B cell (primary cell): Measurements from ENCODE around the gene RNASE13. TPM values are rescaled to one million over a fixed set of nuclear protein-coding genes. Genes with fewer than 3 reads are reported as not detected.

Experiments
- ATAC-seq: fragments of 200-7000 bp; cut with Tn5 transposase; one replicate; pipeline ENCODE4 v1.10.0; 2021; ENCODE audit warnings: low read depth, mild to moderate bottlenecking, moderate number of reproducible peaks, moderate library complexity
- CTCF ChIA-PET: fragments of 350-600 bp; sonication (Branson Sonifier 250); formaldehyde crosslinking; loops from one replicate; lab custom pipeline; 2021; ENCODE audit warnings: antibody characterized with exemption, inconsistent platforms; lab: Charles Lee
- POLR2A ChIA-PET: fragments of 350-600 bp; sonication (Branson Sonifier 250); formaldehyde crosslinking; loops from one replicate; lab custom pipeline; 2021; ENCODE audit warnings: antibody characterized with exemption; lab: Charles Lee
- DNase-seq: peaks from one replicate; pipeline ENCODE4 v3.0.0; 2013
- H2AFZ ChIP-seq: 2 replicates; pipeline ENCODE4 v1.6.1; 2012; ENCODE audit warnings: mild to moderate bottlenecking, low read depth, low read length; ENCODE audit not compliant: insufficient read depth, poor library complexity, severe bottlenecking
- H3K27ac ChIP-seq, 2 donors: 1 replicate in 1 of 2; 2 replicates in 1 of 2; pipeline ENCODE4 v1.5.1; 2012 to 2013; ENCODE audit warnings: low read length in 2 of 2, mild to moderate bottlenecking in 2 of 2, moderate library complexity in 1 of 2
- H3K27me3 ChIP-seq, 4 experiments: fragments of 200-600 bp in 1 of 4; sonication (generic) in 1 of 4; replicated peaks in 1 of 4; 1 replicate in 2 of 4; 2 replicates in 2 of 4; pipeline versions ENCODE4 v1.6.1 to v1.7.0; 2013 to 2016; ENCODE audit warnings: low read length in 3 of 4, mild to moderate bottlenecking in 2 of 4, mixed read lengths in 1 of 4, moderate library complexity in 1 of 4; ENCODE audit not compliant: insufficient read depth in 4 of 4, control insufficient read depth in 3 of 4; ENCODE audit errors: control extremely low read depth in 1 of 4
- H3K36me3 ChIP-seq, 2 experiments: replicated peaks in 1 of 2; 1 replicate in 1 of 2; 2 replicates in 1 of 2; pipeline versions ENCODE4 v1.6.1 to v1.7.1; 2013; ENCODE audit warnings: low read length in 1 of 2; ENCODE audit not compliant: insufficient read depth in 2 of 2, control insufficient read depth in 1 of 2; ENCODE audit errors: control extremely low read depth in 1 of 2, extremely low read depth in 1 of 2
- H3K4me1 ChIP-seq, 2 donors: fragments of 200-600 bp in 1 of 2; sonication (generic) in 1 of 2; 1 replicate in 1 of 2; 2 replicates in 1 of 2; pipeline versions ENCODE4 v1.5.1 to v1.6.1; 2013 to 2017; ENCODE audit warnings: low read length in 2 of 2; ENCODE audit not compliant: control insufficient read depth in 2 of 2, insufficient read depth in 2 of 2
- H3K4me2 ChIP-seq: replicated peaks from 2 replicates; pipeline ENCODE3; 2012; ENCODE audit warnings: mild to moderate bottlenecking, low read depth, low read length; ENCODE audit not compliant: poor library complexity, severe bottlenecking
- H3K4me3 ChIP-seq, 5 experiments: fragments of 200-600 bp in 1 of 5; sonication (generic) in 1 of 5; 1 replicate in 3 of 5; 2 replicates in 2 of 5; pipeline versions ENCODE4 v1.5.1 to v1.7.0; 2011 to 2016; ENCODE audit warnings: low read length in 4 of 5, mild to moderate bottlenecking in 4 of 5, low read depth in 2 of 5, control low read depth in 1 of 5, moderate library complexity in 1 of 5; ENCODE audit not compliant: insufficient read depth in 1 of 5; ENCODE audit errors: control extremely low read depth in 1 of 5, extremely low read depth in 1 of 5
- H3K79me2 ChIP-seq: fragments of 200-600 bp; sonication (generic); one replicate; pipeline ENCODE4 v1.6.0; 2016; ENCODE audit warnings: low read length; ENCODE audit not compliant: control insufficient read depth, insufficient read depth
- H3K9ac ChIP-seq: fragments of 200-600 bp; sonication (generic); 2 replicates; pipeline ENCODE4 v1.6.1; 2017; ENCODE audit warnings: mild to moderate bottlenecking, low read length, moderate library complexity
- H3K9me3 ChIP-seq, 3 donors: one replicate each; pipeline versions ENCODE4 v1.6.1 to v1.7.1; 2013; ENCODE audit warnings: low read length in 2 of 3; ENCODE audit not compliant: control insufficient read depth in 2 of 3, insufficient read depth in 1 of 3; ENCODE audit errors: control extremely low read depth in 1 of 3
- H4K20me1 ChIP-seq: 2 replicates; pipeline ENCODE4 v1.6.0; 2012; ENCODE audit warnings: mild to moderate bottlenecking, low read length; ENCODE audit not compliant: insufficient read depth, control insufficient read depth, poor library complexity, severe bottlenecking
- H3K27ac Mint-ChIP-seq: one replicate; pipeline ENCODE4 v1.8.0; 2021; ENCODE audit warnings: mixed read lengths
- H3K27me3 Mint-ChIP-seq: one replicate; pipeline ENCODE4 v1.8.0; 2021; ENCODE audit warnings: mixed read lengths
- H3K4me1 Mint-ChIP-seq: one replicate; pipeline ENCODE4 v1.8.0; 2021; ENCODE audit warnings: mixed read lengths
- H3K4me3 Mint-ChIP-seq: one replicate; pipeline ENCODE4 v1.8.0; 2021; ENCODE audit warnings: mixed read lengths
- H3K9me3 Mint-ChIP-seq: one replicate; pipeline ENCODE4 v1.8.0; 2022; ENCODE audit warnings: mixed read lengths; ENCODE audit not compliant: insufficient read depth
- EZH2 ChIP-seq: IDR thresholded peaks from 2 replicates; pipeline ENCODE4 v1.6.1; 2012; ENCODE audit warnings: borderline replicate concordance, low read depth, mild to moderate bottlenecking, moderate library complexity, low read length; ENCODE audit not compliant: insufficient read depth, poor library complexity, severe bottlenecking
- WGBS: methylation state at CpG from one replicate; pipeline ENCODE4 v1.1.5; 2013; ENCODE audit warnings: missing lambda C conversion rate; ENCODE audit not compliant: insufficient coverage; 5-methylcytosine and 5-hydroxymethylcytosine counted together
- intact Hi-C: fragments of 100-400 bp; cut with micrococcal nuclease; formaldehyde crosslinking; loops from one replicate; pipeline ENCODE4 v1.10.0; 2022
- polyA plus RNA-seq: library from polyadenylated mRNA; depleted of rRNA; stranded (reverse); fragments of >200 nt; gene quantifications from 2 replicates; pipeline ENCODE4 v1.2.3, GENCODE V29; 2012
- total RNA-seq, 2 donors: library from RNA; stranded (reverse); fragments of 120-200 nt in 1 of 2; gene quantifications; 1 replicate in 1 of 2; 2 replicates in 1 of 2; pipeline versions ENCODE4 v1.2.3 to v1.2.4, GENCODE V29; 2013 to 2022
- TF ChIP-seq, protein P1 (sequence below): fragments of 200-600 bp; IDR thresholded peaks from one replicate; pipeline ENCODE4 v1.8.0; 2022; ENCODE audit warnings: antibody characterized with exemption, mild to moderate bottlenecking

The RNASE13 gene
- total and polyA plus RNA-seq, 2 donors (not counting 1 experiment from before 2014, with no cell fraction given): not detected

DNA sequence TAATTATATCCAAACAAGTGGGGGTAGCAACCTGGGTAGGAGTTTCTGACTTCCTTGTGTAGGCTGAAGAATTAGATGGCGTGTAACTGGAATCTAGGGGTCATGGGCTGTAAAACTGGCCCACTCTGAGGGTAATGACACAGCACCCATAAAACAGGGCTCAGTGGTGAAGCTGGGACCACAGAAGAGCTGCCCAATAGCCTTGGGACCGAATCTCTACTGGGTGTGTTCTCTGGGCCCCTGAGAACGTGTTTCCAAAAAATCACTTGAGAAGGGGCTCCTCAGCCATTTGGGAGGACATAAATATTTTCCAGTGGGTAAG is 26.7 kb upstream of the RNASE13 start:
- no peaks in the 10 kb centered on the region for H3K9me3 Mint-ChIP-seq
- no peak overlapping the region for H3K9ac ChIP-seq

DNA sequence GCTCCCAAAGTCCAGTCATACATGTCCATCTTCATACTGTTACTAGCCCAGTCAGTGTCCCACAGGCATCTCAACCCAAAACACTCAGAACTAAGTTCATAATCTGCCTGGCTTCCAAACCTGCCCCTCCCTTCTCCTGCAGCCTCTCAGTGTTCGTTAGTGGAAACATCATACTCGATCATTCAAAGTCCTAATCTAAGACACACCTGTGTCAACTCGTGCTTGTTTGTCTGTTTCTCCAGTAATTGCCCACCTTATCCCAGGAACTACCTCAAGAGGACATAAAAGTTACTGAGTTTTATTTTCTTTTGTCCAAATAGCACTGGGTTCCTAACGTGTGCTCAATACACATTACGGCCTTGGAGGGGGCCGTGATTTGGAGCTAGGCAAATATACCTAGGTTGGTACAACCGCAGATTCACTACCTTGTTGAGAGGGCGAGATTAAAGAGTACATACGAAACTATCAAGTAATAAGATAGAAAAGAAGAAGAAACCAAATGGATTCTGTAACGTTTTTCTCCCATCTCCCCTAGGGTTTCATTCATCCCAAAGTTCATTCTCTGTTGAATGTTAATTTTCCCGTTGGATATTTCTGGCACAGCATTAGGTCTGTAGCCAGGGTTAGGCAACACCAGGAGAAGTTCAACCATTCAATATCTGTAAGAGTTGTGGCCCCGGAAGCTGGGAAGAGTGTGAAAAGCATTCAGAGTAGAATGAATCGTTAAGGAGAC is 26.2 kb upstream of the RNASE13 start:
- Histone ChIP-seq H3K36me3 (no peaks in the 10 kb centered on the region), H2AFZ (no peak overlapping the region), H3K4me2 (no peak overlapping the region), H3K4me1 (no peaks in the 10 kb centered on the region), H3K9ac (no peak overlapping the region), H3K27me3 (peaks cover 0 to 12% (median 6%) of the 10 kb centered on the region in 4 experiments), H3K9me3 (no peaks in the 10 kb centered on the region), H3K27ac (no peak overlapping the region), H4K20me1 (no peaks in the 10 kb centered on the region), H3K4me3 (no peak overlapping the region), H3K79me2 (no peaks in the 10 kb centered on the region)
- DNase-seq: no peak
- ATAC-seq: no peak
- CTCF ChIA-PET: interaction anchor here (1.1 to 2.0 kb wide), 3 partner anchors 32 to 46 kb away, joined by 4 to 7 read pairs (median 5); no protein-coding TSS in a partner anchor
- no peak overlapping the region for H3K4me3 Mint-ChIP-seq
- 88% methylated on average over 3 of the region's 13 CpGs for WGBS
- TF ChIP-seq, protein P1, sequence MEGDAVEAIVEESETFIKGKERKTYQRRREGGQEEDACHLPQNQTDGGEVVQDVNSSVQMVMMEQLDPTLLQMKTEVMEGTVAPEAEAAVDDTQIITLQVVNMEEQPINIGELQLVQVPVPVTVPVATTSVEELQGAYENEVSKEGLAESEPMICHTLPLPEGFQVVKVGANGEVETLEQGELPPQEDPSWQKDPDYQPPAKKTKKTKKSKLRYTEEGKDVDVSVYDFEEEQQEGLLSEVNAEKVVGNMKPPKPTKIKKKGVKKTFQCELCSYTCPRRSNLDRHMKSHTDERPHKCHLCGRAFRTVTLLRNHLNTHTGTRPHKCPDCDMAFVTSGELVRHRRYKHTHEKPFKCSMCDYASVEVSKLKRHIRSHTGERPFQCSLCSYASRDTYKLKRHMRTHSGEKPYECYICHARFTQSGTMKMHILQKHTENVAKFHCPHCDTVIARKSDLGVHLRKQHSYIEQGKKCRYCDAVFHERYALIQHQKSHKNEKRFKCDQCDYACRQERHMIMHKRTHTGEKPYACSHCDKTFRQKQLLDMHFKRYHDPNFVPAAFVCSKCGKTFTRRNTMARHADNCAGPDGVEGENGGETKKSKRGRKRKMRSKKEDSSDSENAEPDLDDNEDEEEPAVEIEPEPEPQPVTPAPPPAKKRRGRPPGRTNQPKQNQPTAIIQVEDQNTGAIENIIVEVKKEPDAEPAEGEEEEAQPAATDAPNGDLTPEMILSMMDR: no peak
- no peak for TF ChIP-seq EZH2
- no peak overlapping the region for H3K27ac Mint-ChIP-seq
- peaks cover 41% of the 10 kb centered on the region for H3K27me3 Mint-ChIP-seq
- no peaks in the 10 kb centered on the region for H3K4me1 Mint-ChIP-seq
- intact Hi-C loops: no loop called here
- POLR2A ChIA-PET: no interaction called here
- no peaks in the 10 kb centered on the region for H3K9me3 Mint-ChIP-seq

More for the DNA sequence above, 26.7 kb upstream of the RNASE13 start:
- Histone ChIP-seq H4K20me1 (no peaks in the 10 kb centered on the region), H3K36me3 (no peaks in the 10 kb centered on the region), H3K4me2 (no peak overlapping the region), H3K27me3 (peaks cover 0 to 12% (median 6%) of the 10 kb centered on the region in 4 experiments), H3K4me1 (no peaks in the 10 kb centered on the region), H3K9me3 (no peaks in the 10 kb centered on the region), H3K27ac (no peak overlapping the region), H2AFZ (no peak overlapping the region), H3K4me3 (no peak overlapping the region), H3K79me2 (no peaks in the 10 kb centered on the region)
- H3K4me3 Mint-ChIP-seq: no peak overlapping the region
- intact Hi-C loops: no loop called here
- POLR2A ChIA-PET: no interaction called here
- CTCF ChIA-PET: interaction anchor here (0.7 to 2.0 kb wide), 3 partner anchors 31 to 43 kb away, joined by 3 to 7 read pairs (median 5); partner anchors contain the start of gene ZNF219
- TF ChIP-seq, protein P1: no peak
- no peak for TF ChIP-seq EZH2
- WGBS: 83% methylated on average over 1 of the region's 3 CpGs
- H3K27ac Mint-ChIP-seq: no peak overlapping the region
- no peaks in the 10 kb centered on the region for H3K4me1 Mint-ChIP-seq
- ATAC-seq (no peak), DNase-seq (no peak)
- H3K27me3 Mint-ChIP-seq: peaks cover 44% of the 10 kb centered on the region
